Fibroblast of skin of right quadriceps (primary cell): ENCODE data around the gene MTRR.
"Not testable (repeated sequence)": the region's sequence is repeated elsewhere in the genome, so short reads cannot be mapped to it uniquely, and the experiment has no call there.

ENCODE experiments used
- DNase-seq: peaks from one replicate; pipeline ENCODE4 v3.0.0-alpha.2; 2013

The MTRR gene

DNA sequence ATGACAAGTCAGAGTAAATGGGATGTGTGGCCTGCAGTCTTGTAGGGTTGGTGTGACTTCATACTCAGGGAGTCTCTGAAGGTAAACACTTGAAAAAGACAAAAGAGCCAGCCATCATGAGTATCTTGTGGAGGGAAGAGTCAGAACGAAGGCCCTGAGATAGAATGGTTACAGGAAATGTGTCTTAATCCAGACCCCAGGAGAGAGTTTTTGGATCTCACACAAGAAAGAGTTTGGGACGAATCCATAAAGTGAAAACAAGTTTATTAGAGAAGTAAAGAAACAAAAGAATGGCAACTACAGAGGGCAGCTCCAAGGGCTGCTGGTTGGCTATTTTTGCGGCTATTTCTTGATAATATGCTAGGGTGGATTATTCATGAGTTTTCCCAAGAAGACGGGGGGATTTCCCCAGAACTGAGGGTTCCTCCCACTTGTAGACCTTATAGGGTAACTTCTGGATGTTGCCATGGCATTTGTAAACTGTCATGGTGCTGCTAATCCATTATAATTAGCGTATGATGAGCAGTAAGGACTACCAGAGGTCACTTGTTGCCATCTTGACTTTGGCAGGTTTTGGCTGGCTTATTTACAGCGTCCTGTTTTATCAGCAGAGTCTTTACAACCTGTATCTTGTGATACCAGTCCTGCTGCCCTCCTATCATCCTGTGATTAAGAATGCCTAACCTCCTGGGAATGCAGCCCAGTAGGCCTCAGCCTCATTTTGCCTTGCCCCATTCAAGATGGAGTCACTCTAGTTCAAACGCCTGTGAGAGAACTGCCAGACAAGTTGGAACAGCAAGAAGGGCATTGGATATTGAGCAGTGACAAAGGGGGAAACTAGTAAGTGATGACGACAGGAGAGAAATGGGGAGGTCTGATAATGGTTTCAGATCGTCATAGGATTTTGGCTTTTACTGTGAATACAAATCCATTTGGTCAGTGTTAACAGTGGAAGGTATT, 34.0 kb downstream of the MTRR start:
- no peak for DNase-seq

- DNase-seq, result peak; percentile 78
Observed at GRCh38 chr5:7904170-7904569, 35.2 kb downstream of the MTRR start.

DNA sequence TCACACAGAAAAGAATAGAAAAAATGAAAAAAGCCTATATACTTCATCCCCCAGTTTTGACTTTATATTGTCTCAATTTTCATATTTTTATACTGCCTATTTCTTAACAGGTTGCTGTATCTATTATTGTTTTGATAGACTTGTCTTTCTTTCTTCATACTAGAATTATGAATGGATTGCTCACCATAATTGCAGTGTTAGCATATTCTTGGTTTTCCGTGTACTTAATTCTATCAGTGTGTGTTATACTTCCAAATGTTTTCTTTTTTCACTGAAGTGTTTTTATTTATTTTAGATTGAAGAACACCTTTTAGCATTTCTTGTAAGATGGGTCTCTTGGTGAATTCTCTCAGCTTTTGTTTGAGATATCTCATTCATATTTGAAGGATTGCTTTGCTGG, 38.7 kb downstream of the MTRR start:
- no peak for DNase-seq

DNA sequence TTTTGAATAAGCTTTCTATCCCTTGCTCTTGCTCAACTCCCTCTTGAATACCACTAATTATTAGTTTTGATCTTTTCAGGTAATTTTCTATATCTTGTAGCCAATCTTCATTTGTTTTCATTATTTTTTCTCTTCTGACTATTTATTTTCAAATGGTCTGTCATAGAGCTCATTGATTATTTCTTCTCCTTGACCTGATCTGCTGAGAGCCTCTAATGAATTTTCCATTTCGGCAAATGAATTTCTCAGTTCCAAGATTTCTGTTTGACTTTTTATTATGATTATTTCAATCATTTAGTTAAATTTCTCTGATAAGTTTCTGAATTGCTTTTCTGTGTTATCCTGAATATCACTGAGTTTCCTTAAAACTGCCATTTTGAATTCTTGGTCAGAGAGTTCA, 39.4 kb downstream of the MTRR start:
- no peak for DNase-seq

DNA sequence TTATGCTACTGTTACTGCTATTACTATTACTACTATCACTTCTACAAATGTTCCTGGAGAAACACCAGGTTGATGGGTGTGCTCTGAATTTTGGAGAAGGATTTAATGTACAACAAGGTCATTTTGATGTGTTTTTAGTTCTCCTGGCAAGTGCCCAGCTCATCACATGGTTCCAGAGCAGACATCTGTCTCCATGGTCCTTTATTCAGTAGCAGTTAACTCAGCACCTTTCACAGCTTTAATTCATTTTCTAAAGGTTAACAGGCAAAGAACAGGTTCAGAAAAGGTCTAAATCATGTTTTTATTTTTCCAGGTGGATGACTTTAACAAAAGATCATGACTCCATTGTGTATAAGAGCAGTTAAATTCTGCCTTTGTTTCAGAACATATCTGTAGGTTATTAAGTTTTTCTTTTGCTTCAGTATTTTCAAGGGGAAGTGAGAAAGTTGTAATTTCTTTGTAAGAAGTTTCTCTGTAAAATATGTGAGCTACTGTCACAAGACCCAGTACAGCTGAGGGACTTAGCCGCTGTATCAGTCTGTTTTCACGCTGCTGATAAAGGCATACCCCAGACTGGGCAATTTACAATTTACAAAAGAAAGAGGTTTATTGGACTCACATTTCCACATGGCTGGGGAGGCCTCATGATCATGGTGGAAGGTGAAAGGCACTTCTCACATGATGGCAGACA, 41.9 kb downstream of the MTRR start:
- no peak for DNase-seq

- not testable (repeated sequence) for DNase-seq
Observed at GRCh38 chr5:7911429-7911771, 42.5 kb downstream of the MTRR start.

DNA sequence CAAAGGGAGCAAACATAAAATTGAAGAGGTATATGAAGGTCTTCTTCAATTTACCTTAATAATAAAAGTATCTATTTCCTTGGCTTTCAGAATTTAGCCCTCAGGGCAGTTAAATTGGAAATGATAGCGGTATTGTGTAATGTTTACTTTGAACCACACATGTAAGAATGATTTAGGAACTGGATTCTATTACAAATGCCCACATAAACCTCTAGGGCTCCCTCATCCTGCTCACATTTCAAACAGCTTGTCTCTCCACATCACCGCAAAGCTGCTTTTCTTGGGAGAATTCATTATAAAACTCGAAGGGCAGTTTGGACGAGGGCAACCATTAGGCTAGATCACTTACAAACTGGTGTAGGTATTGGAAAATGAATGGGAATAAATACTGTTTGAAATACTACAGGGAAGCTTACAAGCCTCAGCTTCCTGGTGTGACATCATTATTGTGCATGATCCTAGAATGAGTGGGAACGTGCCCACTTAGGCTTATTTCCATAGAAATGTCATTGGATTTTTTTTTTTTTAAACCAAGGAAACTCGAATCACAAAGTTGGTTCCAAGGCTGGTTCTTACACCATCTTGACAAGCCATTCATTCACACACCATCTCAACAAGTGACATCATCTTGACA, 47.3 kb downstream of the MTRR start:
- no peak for DNase-seq

- no peak for DNase-seq
Observed at GRCh38 chr5:7917130-7918123, 48.5 kb downstream of the MTRR start.

DNA sequence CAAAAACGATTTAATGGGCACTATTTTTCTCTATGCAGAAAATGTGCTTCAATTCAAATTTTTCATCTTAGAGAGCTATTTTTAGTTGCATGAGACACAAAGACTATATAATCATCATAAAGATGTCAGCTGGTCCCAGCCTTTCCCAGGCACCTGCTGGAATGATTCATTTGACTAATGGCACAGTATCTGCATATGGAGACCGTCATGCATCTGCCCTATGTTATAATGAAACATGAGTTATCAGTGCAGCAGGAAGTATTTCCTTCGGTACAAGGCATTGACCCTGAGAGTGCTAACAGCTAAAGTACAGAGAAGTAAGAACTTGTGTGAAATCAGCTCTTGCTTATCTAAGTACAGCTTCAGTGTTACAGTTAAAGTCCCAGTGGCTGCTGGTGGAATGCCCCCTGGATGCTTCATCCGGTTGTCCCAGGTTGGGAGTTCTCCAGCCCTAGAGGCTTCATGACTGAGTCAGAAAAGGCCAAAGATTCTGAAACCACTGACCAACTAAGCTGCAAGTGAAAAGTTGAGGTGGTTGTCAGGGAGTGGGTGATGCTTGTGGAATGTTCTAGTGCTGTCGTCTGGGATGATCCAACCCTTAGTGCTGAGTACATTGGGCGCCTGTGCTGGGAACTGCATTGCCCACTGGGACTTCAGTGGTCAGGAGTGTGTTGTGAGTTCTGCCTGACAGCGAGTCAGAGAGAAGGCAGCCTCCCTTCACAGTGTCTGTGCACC, 57.2 kb downstream of the MTRR start:
- peak; percentile 79 for DNase-seq

DNA sequence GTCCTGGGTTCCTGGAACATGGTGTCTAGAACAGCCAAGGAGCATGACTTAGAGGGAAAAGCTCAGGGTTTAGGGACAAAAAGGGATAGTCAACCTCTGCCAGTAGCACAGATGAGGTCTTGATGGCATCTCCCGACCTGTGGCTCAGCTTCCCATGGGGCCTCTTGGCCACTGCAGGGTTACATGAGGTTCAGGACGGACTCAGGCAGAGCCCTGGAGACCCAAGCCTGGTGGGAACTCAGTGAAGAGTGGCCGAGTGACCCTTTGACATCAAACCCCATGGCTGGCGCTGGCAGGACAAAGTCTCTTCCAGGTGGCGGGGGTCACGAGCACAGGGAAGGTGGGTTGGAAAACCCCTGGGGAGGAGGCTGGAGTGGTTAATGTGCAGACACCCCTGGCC, 57.8 kb downstream of the MTRR start:
- DNase-seq, result no peak

DNA sequence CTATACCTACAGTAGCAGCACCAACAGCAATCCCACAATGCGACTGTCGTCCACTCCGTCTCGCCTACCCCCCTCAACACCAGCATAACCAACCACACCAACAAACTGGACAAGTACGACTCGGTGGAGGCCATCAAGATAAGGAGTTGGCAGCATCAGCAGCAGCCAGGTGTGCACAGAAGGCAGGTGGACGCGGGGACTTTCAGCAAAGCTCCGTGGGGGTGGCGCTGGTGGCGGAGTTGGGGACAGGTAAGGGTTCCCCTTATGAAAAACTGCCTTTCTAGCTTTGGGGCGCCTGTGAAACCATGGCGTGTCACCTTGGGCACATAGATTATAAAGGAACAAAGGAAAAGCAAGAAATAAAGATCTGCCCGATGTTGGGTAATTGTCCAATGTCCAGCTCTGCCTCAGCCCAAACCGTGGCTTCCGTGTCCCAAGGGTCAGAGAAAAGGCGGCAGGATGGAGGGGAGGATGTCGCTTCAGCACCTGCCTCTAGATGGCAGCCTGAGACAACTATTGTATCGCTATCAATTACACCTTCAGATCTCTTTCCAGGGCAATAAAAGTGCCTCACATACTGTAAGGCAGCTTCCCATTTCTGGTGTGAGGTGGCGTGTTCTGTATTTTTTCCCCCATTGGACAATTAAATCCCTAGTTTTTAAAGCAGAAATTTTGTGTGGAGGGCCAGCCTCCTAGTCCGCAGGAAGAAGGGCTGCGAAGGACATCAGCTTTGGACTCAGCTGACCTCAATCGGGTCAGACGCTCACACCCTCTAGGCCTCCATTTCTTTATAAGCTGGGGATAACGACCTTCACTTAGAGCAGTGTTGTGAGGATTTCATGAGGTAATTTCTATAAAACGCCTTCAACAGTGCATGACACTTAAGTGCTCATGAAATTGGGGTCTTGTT, 58.8 kb downstream of the MTRR start:
- peak; percentile 48 for DNase-seq

- DNase-seq, result no peak
Observed at GRCh38 chr5:7930011-7930410, 61.1 kb downstream of the MTRR start.

- DNase-seq, result no peak
Observed at GRCh38 chr5:7941692-7942091, 72.7 kb downstream of the MTRR start.

DNA sequence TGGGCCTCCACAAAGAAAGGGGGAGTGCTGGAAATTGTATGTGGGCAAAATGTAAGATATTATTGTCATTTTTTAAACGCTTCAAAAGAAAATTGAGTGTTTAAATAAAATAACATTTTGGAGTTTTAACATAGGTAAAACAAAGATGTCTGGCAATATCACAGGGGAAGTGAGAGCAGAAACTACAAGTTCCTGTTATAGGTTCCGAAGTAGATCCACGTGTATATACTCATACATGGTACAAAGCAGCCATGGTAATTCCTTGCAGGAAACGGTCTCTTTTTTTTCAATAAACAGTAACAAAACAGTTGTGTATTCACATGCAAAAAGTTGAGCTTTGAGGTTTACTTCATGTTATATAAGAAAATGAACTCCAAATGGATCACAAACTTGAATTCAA, 78.4 kb downstream of the MTRR start:
- no peak for DNase-seq
